ENCODE data around the gene C11orf68. TPM values are rescaled to one million over a fixed set of nuclear protein-coding genes. Genes with fewer than 3 reads are reported as not detected.

Gene C11orf68
- total RNA-seq, 1 donor from 2014 or later: 6.9 TPM

GRCh38 chr11:65885231-65885630 is 33.6 kb downstream of the C11orf68 start:
- H3K4me1 ChIP-seq: peaks cover 14% of the 10 kb centered on the region
- H4K20me1 ChIP-seq (ENCODE audit: low read depth): peaks cover 14% of the 10 kb centered on the region
- H3F3A ChIP-seq (ENCODE audit: low read depth): peaks cover 41% of the 10 kb centered on the region
- H3K27me3 ChIP-seq: peaks cover 16% of the 10 kb centered on the region
- peaks cover 4% of the 10 kb centered on the region for H3K36me3 ChIP-seq
- no peak overlapping the region for H3K4me3 Mint-ChIP-seq
- peaks cover 3% of the 10 kb centered on the region for H3K27me3 Mint-ChIP-seq (ENCODE audit: insufficient read depth, low read depth)
- H3K4me2 ChIP-seq: no peak overlapping the region
- H3K9me3 ChIP-seq (ENCODE audit: low read depth): no peaks in the 10 kb centered on the region
- no peak overlapping the region for H3K9ac ChIP-seq
- no peak overlapping the region for H3K4me3 ChIP-seq
- TF ChIP-seq EZH2 (IDR thresholded peaks at IDR 0.05): no peak
- H3K27ac ChIP-seq: no peak overlapping the region
- peaks cover 40% of the 10 kb centered on the region for H3K4me1 Mint-ChIP-seq
- H3K27ac Mint-ChIP-seq: no peak overlapping the region
- peaks cover 17% of the 10 kb centered on the region for H3K79me2 ChIP-seq (ENCODE audit: low read depth)
- no peaks in the 10 kb centered on the region for H3K9me3 Mint-ChIP-seq
- no peak overlapping the region for H2AFZ ChIP-seq (replicated peaks)
- DNase-seq (ENCODE audit: low spot score): no peak
- H3K36me3 Mint-ChIP-seq: peaks cover 25% of the 10 kb centered on the region

- Mint-ChIP-seq H3K27me3 (ENCODE audit: insufficient read depth, low read depth) (peaks cover 3% of the 10 kb centered on the region), H3K27ac (peak overlapping the region; percentile 60), H3K9me3 (no peaks in the 10 kb centered on the region), H3K36me3 (peaks cover 25% of the 10 kb centered on the region), H3K4me3 (no peak overlapping the region), H3K4me1 (peaks cover 35% of the 10 kb centered on the region)
- TF ChIP-seq EZH2phosphoT487 (IDR thresholded peaks at IDR 0.05): no peak
- no peak for TF ChIP-seq EZH2 (IDR thresholded peaks at IDR 0.05)
- TF ChIP-seq, protein P1, sequence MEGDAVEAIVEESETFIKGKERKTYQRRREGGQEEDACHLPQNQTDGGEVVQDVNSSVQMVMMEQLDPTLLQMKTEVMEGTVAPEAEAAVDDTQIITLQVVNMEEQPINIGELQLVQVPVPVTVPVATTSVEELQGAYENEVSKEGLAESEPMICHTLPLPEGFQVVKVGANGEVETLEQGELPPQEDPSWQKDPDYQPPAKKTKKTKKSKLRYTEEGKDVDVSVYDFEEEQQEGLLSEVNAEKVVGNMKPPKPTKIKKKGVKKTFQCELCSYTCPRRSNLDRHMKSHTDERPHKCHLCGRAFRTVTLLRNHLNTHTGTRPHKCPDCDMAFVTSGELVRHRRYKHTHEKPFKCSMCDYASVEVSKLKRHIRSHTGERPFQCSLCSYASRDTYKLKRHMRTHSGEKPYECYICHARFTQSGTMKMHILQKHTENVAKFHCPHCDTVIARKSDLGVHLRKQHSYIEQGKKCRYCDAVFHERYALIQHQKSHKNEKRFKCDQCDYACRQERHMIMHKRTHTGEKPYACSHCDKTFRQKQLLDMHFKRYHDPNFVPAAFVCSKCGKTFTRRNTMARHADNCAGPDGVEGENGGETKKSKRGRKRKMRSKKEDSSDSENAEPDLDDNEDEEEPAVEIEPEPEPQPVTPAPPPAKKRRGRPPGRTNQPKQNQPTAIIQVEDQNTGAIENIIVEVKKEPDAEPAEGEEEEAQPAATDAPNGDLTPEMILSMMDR (IDR thresholded peaks at IDR 0.05): peak; percentile 99
- Histone ChIP-seq H3K4me1 (peaks cover 13% of the 10 kb centered on the region), H3K4me3 (no peak overlapping the region), H2AFZ (replicated peaks) (no peak overlapping the region), H3K36me3 (peaks cover 4% of the 10 kb centered on the region), H3K4me2 (no peak overlapping the region), H3F3A (ENCODE audit: low read depth) (peaks cover 37% of the 10 kb centered on the region), H3K9me3 (ENCODE audit: low read depth) (no peaks in the 10 kb centered on the region), H3K79me2 (ENCODE audit: low read depth) (peaks cover 17% of the 10 kb centered on the region), H3K27me3 (peaks cover 11% of the 10 kb centered on the region), H3K27ac (no peak overlapping the region), H3K9ac (no peak overlapping the region), H4K20me1 (ENCODE audit: low read depth) (peaks cover 14% of the 10 kb centered on the region)
- peak; percentile 88 for DNase-seq (ENCODE audit: low spot score)
Observed at GRCh38 chr11:65884716-65885092, 34.2 kb downstream of the C11orf68 start.

GRCh38 chr11:65883786-65884715 is 34.8 kb downstream of the C11orf68 start:
- no peak overlapping the region for H3K27ac ChIP-seq
- peaks cover 17% of the 10 kb centered on the region for H3K79me2 ChIP-seq (ENCODE audit: low read depth)
- H2AFZ ChIP-seq (replicated peaks): no peak overlapping the region
- peak overlapping the region; percentile 60 for H3K27ac Mint-ChIP-seq
- H3K4me1 ChIP-seq: peaks cover 7% of the 10 kb centered on the region
- H3K4me1 Mint-ChIP-seq: peaks cover 29% of the 10 kb centered on the region
- H3K27me3 Mint-ChIP-seq (ENCODE audit: insufficient read depth, low read depth): peaks cover 6% of the 10 kb centered on the region
- H3K9me3 ChIP-seq (ENCODE audit: low read depth): no peaks in the 10 kb centered on the region
- no peak overlapping the region for H3K4me2 ChIP-seq
- H3K9ac ChIP-seq: no peak overlapping the region
- H3K4me3 Mint-ChIP-seq: no peak overlapping the region
- no peak for DNase-seq (ENCODE audit: low spot score)
- no peaks in the 10 kb centered on the region for H3K9me3 Mint-ChIP-seq
- TF ChIP-seq EZH2phosphoT487 (IDR thresholded peaks at IDR 0.05): no peak
- no peak for TF ChIP-seq EZH2 (IDR thresholded peaks at IDR 0.05)
- TF ChIP-seq, protein P1 (IDR thresholded peaks at IDR 0.05): no peak
- H3K4me3 ChIP-seq: no peak overlapping the region
- peaks cover 14% of the 10 kb centered on the region for H4K20me1 ChIP-seq (ENCODE audit: low read depth)
- peaks cover 25% of the 10 kb centered on the region for H3K36me3 Mint-ChIP-seq
- peaks cover 4% of the 10 kb centered on the region for H3K36me3 ChIP-seq
- peaks cover 5% of the 10 kb centered on the region for H3K27me3 ChIP-seq
- peaks cover 30% of the 10 kb centered on the region for H3F3A ChIP-seq (ENCODE audit: low read depth)

All from neural progenitor cell (in vitro differentiated cells).